HCT116 (cell line): ENCODE measurements around the gene LGALS9. TPM values are rescaled to one million over a fixed set of nuclear protein-coding genes. Genes with fewer than 3 reads are reported as not detected.

Experiments
- ATAC-seq: fragments of 200-7000 bp; cut with Tn5 transposase; 2 replicates; pipeline ENCODE4 v1.9.1; 2020; ENCODE audit warnings: mild to moderate bottlenecking, moderate library complexity
- BruUV-seq: library from RNA; stranded (reverse); fragments of 400-500 nt; replicated peaks from 2 replicates; lab custom pipeline; 2021; lab: Mats Ljungman, UMichigan
- CTCF ChIA-PET: fragments of 300-600 bp; sonication (Branson Sonifier 250); formaldehyde crosslinking; loops from one replicate; lab custom pipeline; 2021; ENCODE audit warnings: antibody characterized with exemption; lab: Charles Lee
- POLR2A ChIA-PET: fragments of 300-600, 350-600 bp; sonication (Branson Sonifier 250); formaldehyde crosslinking; loops from one replicate; lab custom pipeline; 2021; ENCODE audit warnings: antibody characterized with exemption; lab: Charles Lee
- RAD21 ChIA-PET, 2 experiments: fragments of 300-600 bp; sonication (Branson Sonifier 250); formaldehyde crosslinking; loops; one replicate each; lab custom pipeline; 2023; ENCODE audit warnings: low total read pairs in 2 of 2; ENCODE audit not compliant: uncharacterized antibody in 2 of 2, unreplicated experiment in 2 of 2, low non-redundant PET in 1 of 2; lab: Charles Lee
- DNase-seq: peaks from one replicate; pipeline ENCODE4 v3.0.0-alpha.2; 2010; ENCODE audit warnings: low read depth, low spot score
- H2AFZ ChIP-seq: fragments of 200-600 bp; shearing (Covaris generic), sonication (generic); 2 replicates; pipeline ENCODE4 v1.6.1; 2017; ENCODE audit warnings: low read depth, mixed run types, mixed read lengths, antibody characterized with exemption, low read length; ENCODE audit not compliant: poor library complexity, severe bottlenecking
- H3K27ac ChIP-seq: 2 replicates; pipeline ENCODE4 v1.5.1; 2012; ENCODE audit warnings: low read depth, low read length
- H3K27me3 ChIP-seq: fragments of 200-600 bp; sonication (generic); 2 replicates; pipeline ENCODE4 v1.6.1; 2016; ENCODE audit warnings: mixed run types, low read length, mixed read lengths; ENCODE audit not compliant: insufficient read depth
- H3K36me3 ChIP-seq, 2 experiments: fragments of 200-500 bp in 1 of 2; fragments of 200-600 bp in 1 of 2; sonication (Bioruptor generic) in 1 of 2; sonication (generic) in 1 of 2; 2 replicates each; pipeline versions ENCODE4 v1.5.1 to v1.6.1; 2014 to 2016; ENCODE audit warnings: low read length in 2 of 2, inconsistent platforms in 1 of 2, mixed read lengths in 1 of 2, mixed run types in 1 of 2; ENCODE audit not compliant: insufficient read depth in 2 of 2, control insufficient read depth in 1 of 2
- H3K4me1 ChIP-seq, 2 experiments: fragments of 200-600 bp in 1 of 2; sonication (generic) in 1 of 2; 2 replicates each; pipeline versions ENCODE4 v1.5.1 to v1.6.1; 2012 to 2017; ENCODE audit warnings: low read length in 2 of 2, inconsistent platforms in 1 of 2, mild to moderate bottlenecking in 1 of 2, mixed read lengths in 1 of 2, mixed run types in 1 of 2, moderate library complexity in 1 of 2; ENCODE audit not compliant: insufficient read depth in 2 of 2, control insufficient read depth in 1 of 2
- H3K4me2 ChIP-seq: fragments of 200-600 bp; sonication (generic); 2 replicates; pipeline ENCODE4 v1.6.1; 2017; ENCODE audit warnings: mixed run types, low read length, mixed read lengths
- H3K4me3 ChIP-seq, 2 experiments: fragments of 200-600 bp in 1 of 2; sonication (generic) in 1 of 2; replicated peaks in 1 of 2; 2 replicates each; pipeline ENCODE4 v1.5.1; 2011 to 2016; ENCODE audit warnings: low read length in 2 of 2, control low read depth in 1 of 2, low read depth in 1 of 2, mild to moderate bottlenecking in 1 of 2, mixed read lengths in 1 of 2, mixed run types in 1 of 2
- H3K79me2 ChIP-seq: fragments of 200-600 bp; sonication (generic); 2 replicates; pipeline ENCODE4 v1.6.1; 2017; ENCODE audit warnings: mild to moderate bottlenecking, mixed run types, low read length, moderate library complexity, mixed read lengths; ENCODE audit not compliant: insufficient read depth
- H3K9ac ChIP-seq: fragments of 200-600 bp; sonication (generic); 2 replicates; pipeline ENCODE4 v1.6.1; 2016; ENCODE audit warnings: low read length, mixed read lengths
- H3K9me2 ChIP-seq: fragments of 200-600 bp; sonication (generic), shearing (Covaris generic); 2 replicates; pipeline ENCODE4 v1.6.1; 2017; ENCODE audit warnings: mixed run types, mild to moderate bottlenecking, moderate library complexity; ENCODE audit not compliant: insufficient read depth
- H3K9me3 ChIP-seq, 2 experiments: fragments of 200-500 bp in 1 of 2; fragments of 200-600 bp in 1 of 2; sonication (Bioruptor generic) in 1 of 2; sonication (generic) in 1 of 2; 2 replicates each; pipeline ENCODE4 v1.6.1; 2014 to 2017; ENCODE audit warnings: low read length in 2 of 2, mixed read lengths in 2 of 2, inconsistent platforms in 1 of 2, low read depth in 1 of 2, mild to moderate bottlenecking in 1 of 2, mixed run types in 1 of 2, moderate library complexity in 1 of 2; ENCODE audit not compliant: control insufficient read depth in 1 of 2, insufficient read depth in 1 of 2
- H4K20me1 ChIP-seq: fragments of 200-600 bp; sonication (generic), shearing (Covaris generic); 2 replicates; pipeline ENCODE4 v1.6.1; 2017; ENCODE audit warnings: mixed run types, mild to moderate bottlenecking, moderate library complexity; ENCODE audit not compliant: insufficient read depth
- EGR1 ChIP-seq: IDR thresholded peaks from 2 replicates; pipeline ENCODE4 v1.6.1; 2012; ENCODE audit warnings: low read depth
- EZH2 ChIP-seq: fragments of 200-600 bp; sonication (generic); IDR thresholded peaks from 2 replicates; pipeline ENCODE4 v1.6.1; 2017; ENCODE audit warnings: antibody characterized with exemption, mixed run types
- POLR2AphosphoS5 ChIP-seq: IDR thresholded peaks from 2 replicates; pipeline ENCODE4 v1.6.1; 2011; ENCODE audit warnings: mild to moderate bottlenecking, low read depth, low read length, moderate library complexity
- SRF ChIP-seq: IDR thresholded peaks from 2 replicates; pipeline ENCODE4 v1.6.1; 2012; ENCODE audit warnings: low read depth
- YY1 ChIP-seq: IDR thresholded peaks from 2 replicates; pipeline ENCODE4 v1.6.1; 2011; ENCODE audit warnings: low read length, low read depth, moderate library complexity, mild to moderate bottlenecking; ENCODE audit not compliant: insufficient replicate concordance; ENCODE audit errors: extremely low read depth
- ZBTB33 ChIP-seq: IDR thresholded peaks from 2 replicates; pipeline ENCODE4 v1.6.1; 2011; ENCODE audit warnings: mild to moderate bottlenecking, low read length, moderate library complexity; ENCODE audit not compliant: insufficient replicate concordance; ENCODE audit errors: extremely low read depth
- ZFX ChIP-seq: fragments of 450-650 bp; IDR thresholded peaks from 2 replicates; pipeline ENCODE4 v1.6.1; 2017
- intact Hi-C: fragments of 100-400 bp; cut with micrococcal nuclease; formaldehyde crosslinking; loops from 2 replicates; pipeline ENCODE4 v1.10.0; 2022
- total RNA-seq: library from RNA; stranded (reverse); gene quantifications from one replicate; pipeline ENCODE4 v1.2.1, GENCODE V29; 2021; ENCODE audit not compliant: unreplicated experiment

LGALS9 gene
- total RNA-seq, 1 experiment from 2014 or later: 1.9 TPM

GRCh38 chr17:27598337-27599050 lies 32.5 kb upstream of the LGALS9 start:
- H3K9ac ChIP-seq: no peak overlapping the region
- H4K20me1 ChIP-seq: no peaks in the 10 kb centered on the region
- no peaks in the 10 kb centered on the region for H3K27me3 ChIP-seq
- TF ChIP-seq YY1 (no peak), EGR1 (no peak), ZFX (no peak), ZBTB33 (no peak), EZH2 (no peak), POLR2AphosphoS5 (no peak), SRF (no peak)
- TF ChIP-seq, all 23 proteins: peak for 0
- ChIA-PET POLR2A (no interaction called here), CTCF (interaction anchor here (0.9 to 3.2 kb wide), 8 partner anchors 10 to 391 kb away, joined by 3 to 58 read pairs (median 6); no protein-coding TSS in a partner anchor), RAD21 (interaction anchor here in 1 of 2 experiments (1.2 to 1.6 kb wide), 3 partner anchors 104 to 362 kb away, joined by 6 to 9 read pairs (median 7); no protein-coding TSS in a partner anchor)
- no peak overlapping the region for H3K4me2 ChIP-seq
- H2AFZ ChIP-seq: no peak overlapping the region
- no peak overlapping the region for H3K27ac ChIP-seq
- peaks cover 12 to 16% of the 10 kb centered on the region in 2 experiments for H3K4me1 ChIP-seq
- no peaks in the 10 kb centered on the region for H3K9me2 ChIP-seq
- intact Hi-C loops: no loop called here
- no peak overlapping the region for H3K4me3 ChIP-seq
- no peaks in the 10 kb centered on the region for H3K9me3 ChIP-seq
- no peaks in the 10 kb centered on the region for H3K36me3 ChIP-seq
- no peaks in the 10 kb centered on the region for H3K79me2 ChIP-seq
- ATAC-seq (no peak), DNase-seq (no peak)
- no TSS peak for BruUV-seq
